ENCODE results near the gene FAM50A. TPM values are rescaled to one million over a fixed set of nuclear protein-coding genes. Genes with fewer than 3 reads are reported as not detected.

Gene FAM50A
- total and polyA plus RNA-seq, 2 donors (not counting 1 experiment from before 2014, with no cell fraction given), result 44.5 to 79.8 TPM

DNA sequence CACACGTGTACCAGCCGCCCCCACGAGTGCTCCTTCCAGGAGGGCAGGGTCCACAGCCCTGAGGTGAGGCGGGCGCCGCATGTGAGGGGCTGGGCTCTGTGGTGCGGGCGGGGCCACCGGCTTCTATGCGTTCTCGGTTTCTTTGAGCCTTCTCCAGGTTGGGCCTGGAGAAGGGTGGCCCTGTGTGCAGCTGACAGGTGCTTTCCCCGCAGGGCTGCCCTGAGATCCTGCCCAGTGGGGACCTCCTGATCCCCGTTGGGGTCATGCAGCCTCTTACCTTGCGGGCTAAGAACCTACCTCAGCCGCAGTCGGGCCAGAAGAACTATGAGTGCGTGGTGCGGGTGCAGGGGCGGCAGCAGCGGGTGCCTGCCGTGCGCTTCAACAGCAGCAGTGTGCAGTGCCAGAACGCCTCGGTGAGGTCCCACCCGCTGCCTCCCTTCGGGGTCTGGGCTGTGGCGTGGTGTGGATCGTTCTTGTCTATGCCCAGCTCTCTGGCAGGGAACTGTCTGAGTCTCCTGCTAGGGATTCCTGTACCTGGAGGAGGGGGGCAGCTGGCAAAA lies 20.9 kb downstream of the FAM50A start:
- Histone ChIP-seq H3K4me2 (replicated peaks; ENCODE audit: low read depth, low read length, poor library complexity, severe bottlenecking) (no peak overlapping the region), H3K4me1 (ENCODE audit: control insufficient read depth in 2 of 2, insufficient read depth in 2 of 2, low read length in 2 of 2) (peaks cover 0 to 1% of the 10 kb centered on the region in 2 donors), H4K20me1 (ENCODE audit: control insufficient read depth, insufficient read depth, low read length, poor library complexity, severe bottlenecking) (no peaks in the 10 kb centered on the region), H3K27ac (ENCODE audit: low read length in 2 of 2) (no peak overlapping the region), H2AFZ (ENCODE audit: insufficient read depth, low read depth, low read length, poor library complexity, severe bottlenecking) (no peak overlapping the region), H3K9me3 (ENCODE audit: control extremely low read depth in 1 of 3, control insufficient read depth in 2 of 3, insufficient read depth in 1 of 3, low read length in 2 of 3) (no peaks in the 10 kb centered on the region), H3K27me3 (replicated peaks in 1 of 4; ENCODE audit: control extremely low read depth in 1 of 4, control insufficient read depth in 3 of 4, insufficient read depth in 4 of 4, low read length in 3 of 4) (no peaks in the 10 kb centered on the region), H3K36me3 (replicated peaks in 1 of 2; ENCODE audit: control extremely low read depth in 1 of 2, control insufficient read depth in 1 of 2, extremely low read depth in 1 of 2, insufficient read depth in 2 of 2, low read length in 1 of 2) (peaks cover 0 to 31% of the 10 kb centered on the region in 2 experiments), H3K9ac (ENCODE audit: low read length) (no peak overlapping the region), H3K79me2 (ENCODE audit: control insufficient read depth, insufficient read depth, low read length) (peaks cover 11% of the 10 kb centered on the region), H3K4me3 (ENCODE audit: control extremely low read depth in 1 of 5, extremely low read depth in 1 of 5, insufficient read depth in 1 of 5, low read depth in 2 of 5, low read length in 4 of 5) (no peak overlapping the region)
- 98% methylated on average over 10 of the region's 28 CpGs for WGBS (ENCODE audit: insufficient coverage)
- intact Hi-C loops (cut with micrococcal nuclease), result no loop called here
- no peak for TF ChIP-seq EZH2 (IDR thresholded peaks at IDR 0.05; ENCODE audit: borderline replicate concordance, insufficient read depth, low read depth, low read length, poor library complexity, severe bottlenecking)
- TF ChIP-seq CTCF (IDR thresholded peaks at IDR 0.05), result no peak
- Mint-ChIP-seq H3K4me1 (peaks cover 6% of the 10 kb centered on the region), H3K27me3 (no peaks in the 10 kb centered on the region), H3K9me3 (ENCODE audit: insufficient read depth) (no peaks in the 10 kb centered on the region), H3K27ac (no peak overlapping the region), H3K4me3 (no peak overlapping the region)
- no peak for ATAC-seq (ENCODE audit: low read depth)
- ChIA-PET POLR2A (no interaction called here), CTCF (no interaction called here)
- DNase-seq, result no peak

DNA sequence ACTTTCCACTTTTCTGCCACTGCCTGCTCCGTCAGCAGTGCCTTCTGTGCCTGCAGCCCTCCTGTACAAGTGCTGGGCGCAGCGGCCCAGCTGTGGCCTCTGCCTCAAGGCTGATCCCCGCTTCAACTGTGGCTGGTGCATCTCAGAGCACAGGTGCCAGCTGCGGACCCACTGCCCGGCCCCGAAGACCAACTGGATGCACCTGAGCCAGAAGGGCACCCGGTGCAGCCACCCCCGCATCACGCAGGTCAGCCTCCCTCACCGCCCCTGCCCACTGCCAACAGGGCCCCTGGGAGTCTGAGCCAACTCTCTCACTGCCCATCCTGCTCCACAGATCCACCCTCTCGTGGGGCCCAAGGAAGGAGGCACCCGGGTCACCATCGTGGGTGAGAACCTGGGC lies 21.7 kb downstream of the FAM50A start:
- intact Hi-C loops (cut with micrococcal nuclease), result no loop called here
- POLR2A ChIA-PET, result interaction anchor here (0.6 kb wide), 1 partner anchor 59 kb away, joined by 6 read pairs; no protein-coding TSS in a partner anchor
- H3K4me1 ChIP-seq (ENCODE audit: control insufficient read depth in 2 of 2, insufficient read depth in 2 of 2, low read length in 2 of 2), result no peaks in the 10 kb centered on the region
- no peak overlapping the region for H3K27ac ChIP-seq (ENCODE audit: low read length in 2 of 2)
- ATAC-seq (ENCODE audit: low read depth), result no peak
- CTCF ChIA-PET, result no interaction called here
- H3K27ac Mint-ChIP-seq, result no peak overlapping the region
- DNase-seq, result no peak
- peaks cover 5% of the 10 kb centered on the region for H3K79me2 ChIP-seq (ENCODE audit: control insufficient read depth, insufficient read depth, low read length)
- H3K4me3 ChIP-seq (ENCODE audit: control extremely low read depth in 1 of 5, extremely low read depth in 1 of 5, insufficient read depth in 1 of 5, low read depth in 2 of 5, low read length in 4 of 5), result no peak overlapping the region
- H2AFZ ChIP-seq (ENCODE audit: insufficient read depth, low read depth, low read length, poor library complexity, severe bottlenecking), result no peak overlapping the region
- no peaks in the 10 kb centered on the region for H3K27me3 ChIP-seq (replicated peaks in 1 of 4; ENCODE audit: control extremely low read depth in 1 of 4, control insufficient read depth in 3 of 4, insufficient read depth in 4 of 4, low read length in 3 of 4)
- no peaks in the 10 kb centered on the region for H3K9me3 Mint-ChIP-seq (ENCODE audit: insufficient read depth)
- H3K4me1 Mint-ChIP-seq, result peaks cover 1% of the 10 kb centered on the region
- H3K36me3 ChIP-seq (replicated peaks in 1 of 2; ENCODE audit: control extremely low read depth in 1 of 2, control insufficient read depth in 1 of 2, extremely low read depth in 1 of 2, insufficient read depth in 2 of 2, low read length in 1 of 2), result peaks cover 0 to 35% of the 10 kb centered on the region in 2 experiments
- H3K27me3 Mint-ChIP-seq, result no peaks in the 10 kb centered on the region
- H3K9ac ChIP-seq (ENCODE audit: low read length), result no peak overlapping the region
- no peaks in the 10 kb centered on the region for H4K20me1 ChIP-seq (ENCODE audit: control insufficient read depth, insufficient read depth, low read length, poor library complexity, severe bottlenecking)
- TF ChIP-seq EZH2 (IDR thresholded peaks at IDR 0.05; ENCODE audit: borderline replicate concordance, insufficient read depth, low read depth, low read length, poor library complexity, severe bottlenecking) (no peak), CTCF (IDR thresholded peaks at IDR 0.05) (no peak)
- WGBS (ENCODE audit: insufficient coverage), result 94% methylated on average over 12 of the region's 14 CpGs
- H3K4me3 Mint-ChIP-seq, result no peak overlapping the region
- H3K9me3 ChIP-seq (ENCODE audit: control extremely low read depth in 1 of 3, control insufficient read depth in 2 of 3, insufficient read depth in 1 of 3, low read length in 2 of 3), result no peaks in the 10 kb centered on the region
- no peak overlapping the region for H3K4me2 ChIP-seq (replicated peaks; ENCODE audit: low read depth, low read length, poor library complexity, severe bottlenecking)

Measured in B cell (primary cell).